MV-4-11 (cell line): Measurements from ENCODE around the gene GDF2.

Experiments used
- DNase-seq: peaks from one replicate; lab custom pipeline; 2025; lab: John Stamatoyannopoulos, UW

The GDF2 gene

DNA sequence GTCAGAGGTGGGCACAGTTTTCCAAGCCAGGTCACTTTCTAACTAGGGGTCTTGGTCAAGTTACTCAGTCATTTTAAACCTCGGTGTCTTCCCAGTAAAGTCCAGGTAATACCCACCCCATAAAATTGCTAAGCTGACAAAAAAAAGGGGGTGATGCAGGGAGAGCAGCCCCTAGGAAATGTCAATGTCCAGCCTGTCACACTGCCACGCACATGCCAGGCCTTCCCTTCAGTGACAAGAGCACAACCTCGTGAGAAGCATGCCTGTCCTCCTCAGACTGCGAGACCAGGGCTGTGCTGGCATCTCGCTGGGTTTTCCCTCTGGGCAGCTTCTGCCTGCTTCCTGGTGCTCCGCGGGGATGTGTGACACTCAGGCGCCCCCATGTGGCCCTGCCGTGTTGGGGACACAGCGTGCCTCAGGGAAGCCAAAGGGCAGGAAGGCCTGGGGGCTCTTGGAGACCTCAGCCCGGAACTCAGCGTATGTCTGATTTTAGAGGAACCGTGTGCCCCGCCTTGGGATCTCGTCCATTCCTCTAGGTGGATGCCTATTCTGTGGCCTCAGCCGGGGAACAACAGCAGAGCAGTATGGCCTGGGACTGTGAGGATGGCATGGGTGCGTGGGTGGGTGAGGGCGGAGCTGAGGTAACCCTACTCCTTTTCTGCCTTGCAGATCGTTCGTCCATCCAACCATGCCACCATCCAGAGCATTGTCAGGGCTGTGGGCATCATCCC is 10.2 kb upstream of the GDF2 start:
- DNase-seq, result peak; percentile 60

DNA sequence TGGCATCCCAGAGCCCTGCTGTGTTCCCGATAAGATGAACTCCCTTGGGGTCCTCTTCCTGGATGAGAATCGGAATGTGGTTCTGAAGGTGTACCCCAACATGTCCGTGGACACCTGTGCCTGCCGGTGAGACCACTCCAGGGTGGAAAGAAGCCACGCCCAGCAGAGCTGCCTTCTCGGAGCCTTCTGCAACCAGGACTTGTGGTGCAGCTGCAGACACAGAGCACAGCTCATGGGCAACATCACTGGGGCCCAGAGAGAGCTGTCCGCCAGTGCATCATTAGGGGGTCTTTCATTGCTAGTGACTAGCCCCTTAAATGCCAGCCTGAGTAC is 9.6 kb upstream of the GDF2 start:
- no peak for DNase-seq

DNA sequence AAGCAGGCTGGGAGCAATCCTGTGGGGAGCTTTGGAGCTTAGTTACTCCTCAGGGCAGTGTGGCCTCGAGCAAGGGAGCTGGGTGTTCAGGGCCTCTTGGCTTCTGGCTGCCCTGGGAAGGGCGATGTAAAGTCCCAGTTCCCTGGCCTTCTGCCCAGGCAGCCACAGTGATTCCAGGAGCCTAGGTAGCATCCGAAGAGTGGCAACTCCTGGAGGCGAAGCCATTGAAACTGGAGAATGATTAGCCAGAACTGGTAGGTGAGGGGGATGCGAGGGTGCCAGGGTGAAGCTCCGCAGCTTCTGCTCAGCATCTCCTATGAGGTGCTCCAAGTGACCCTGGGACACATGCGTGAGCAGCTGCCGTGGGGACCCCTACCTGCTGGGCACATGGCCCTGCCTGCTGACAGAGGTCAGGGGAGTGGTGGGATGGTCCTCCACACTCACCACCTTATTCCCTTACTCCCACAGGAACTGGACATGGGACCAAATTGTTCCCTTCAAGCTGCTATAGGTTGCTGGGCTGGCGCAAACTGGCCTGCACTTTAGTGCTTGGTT is 7.8 kb upstream of the GDF2 start:
- no peak for DNase-seq

DNA sequence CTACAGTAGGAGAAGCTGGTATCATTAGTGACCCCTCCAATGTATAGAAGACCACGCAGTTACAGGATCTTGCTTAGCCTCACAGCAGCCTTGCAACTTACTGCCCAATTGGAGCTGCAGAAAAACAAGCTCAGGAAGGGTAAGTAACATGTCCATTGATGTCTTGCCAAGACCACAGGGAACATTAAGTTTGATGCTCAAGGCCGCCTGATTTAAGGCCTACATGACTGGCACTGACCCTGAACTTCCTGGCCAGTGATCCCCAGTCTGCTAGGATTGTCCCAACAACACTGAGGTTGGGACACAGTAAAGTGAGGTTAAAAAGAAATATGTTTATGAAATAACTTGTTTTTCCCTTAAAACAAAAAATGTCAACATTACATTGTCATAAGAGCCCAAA is 6.8 kb upstream of the GDF2 start:
- DNase-seq, result no peak

DNA sequence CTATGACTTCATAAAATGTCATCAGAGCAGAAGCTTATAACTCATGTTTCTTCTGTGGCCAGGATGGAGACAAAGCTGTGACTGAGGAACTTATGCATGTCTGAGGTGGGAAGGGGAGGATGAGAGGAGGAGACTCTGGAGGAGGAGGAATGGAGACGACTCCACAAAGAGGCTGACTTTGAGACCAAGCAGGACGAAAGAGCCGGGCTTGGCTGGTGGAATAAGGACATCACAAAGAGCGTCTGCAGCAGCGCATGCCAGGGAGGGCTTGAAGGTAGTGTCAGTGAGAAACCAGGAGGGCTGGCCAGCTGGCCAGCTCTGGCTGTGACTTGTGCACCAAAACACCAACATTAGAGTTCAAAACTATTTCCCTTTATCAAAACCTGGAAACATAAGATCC is 6.1 kb upstream of the GDF2 start:
- DNase-seq, result no peak

DNA sequence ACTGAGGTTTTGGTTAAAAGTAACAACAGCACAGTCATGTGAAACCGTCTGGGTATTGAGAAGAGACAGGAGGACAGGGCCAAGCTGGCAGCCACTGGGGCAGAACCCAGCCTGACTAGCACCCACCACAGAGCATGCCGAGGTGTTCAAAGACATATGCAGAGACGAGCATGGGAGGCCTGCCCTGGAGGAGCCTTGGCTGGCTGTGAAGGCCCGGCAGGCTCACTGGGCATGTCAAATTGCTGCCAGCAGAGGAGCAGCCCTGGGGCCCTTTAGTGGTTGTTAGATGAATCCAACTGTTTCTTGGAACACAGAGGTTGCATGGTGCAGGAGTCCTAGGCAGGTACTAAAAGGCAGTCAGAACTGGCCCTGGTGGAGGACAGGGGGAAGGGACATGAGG is 5.0 kb upstream of the GDF2 start:
- no peak for DNase-seq

DNA sequence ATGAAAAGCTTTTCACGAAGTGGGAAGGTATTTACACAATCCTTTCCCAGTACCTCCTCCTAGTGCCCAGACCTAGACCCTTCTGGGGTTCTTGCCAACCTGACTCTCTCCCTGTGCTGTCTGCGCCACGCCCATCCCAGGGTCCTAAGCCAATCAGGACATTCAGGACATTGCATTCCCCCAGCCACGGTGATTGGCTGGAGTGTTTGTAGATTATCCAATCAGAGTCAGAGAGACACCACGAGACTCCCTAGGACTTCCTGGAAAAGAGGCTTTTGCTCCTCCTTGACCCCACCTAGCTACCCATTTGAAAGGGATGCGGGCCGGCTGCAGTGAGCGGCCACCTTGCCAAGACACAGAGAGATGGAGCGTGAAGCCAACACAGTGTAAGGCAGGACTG is 3.5 kb upstream of the GDF2 start:
- DNase-seq, result peak; percentile 4

DNA sequence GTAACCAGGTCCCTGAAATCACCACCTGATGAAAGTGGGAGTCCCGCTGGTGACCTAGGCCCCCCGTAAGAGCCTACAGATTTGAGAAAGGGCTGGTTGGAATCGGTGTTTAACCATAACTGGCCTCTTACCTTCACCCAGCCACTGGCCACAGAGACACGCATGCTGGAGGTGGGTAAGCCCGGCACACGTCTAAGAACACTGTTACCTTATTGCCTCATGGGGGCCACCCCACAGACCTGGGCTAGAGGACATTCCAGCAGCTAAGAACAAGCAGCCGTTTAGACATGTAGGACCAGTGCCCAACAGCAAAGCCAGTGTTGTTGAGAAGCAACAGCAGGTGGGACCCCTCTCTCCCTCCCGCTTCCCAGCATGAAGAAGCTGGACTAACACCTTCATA is 2.5 kb upstream of the GDF2 start:
- DNase-seq, result no peak

DNA sequence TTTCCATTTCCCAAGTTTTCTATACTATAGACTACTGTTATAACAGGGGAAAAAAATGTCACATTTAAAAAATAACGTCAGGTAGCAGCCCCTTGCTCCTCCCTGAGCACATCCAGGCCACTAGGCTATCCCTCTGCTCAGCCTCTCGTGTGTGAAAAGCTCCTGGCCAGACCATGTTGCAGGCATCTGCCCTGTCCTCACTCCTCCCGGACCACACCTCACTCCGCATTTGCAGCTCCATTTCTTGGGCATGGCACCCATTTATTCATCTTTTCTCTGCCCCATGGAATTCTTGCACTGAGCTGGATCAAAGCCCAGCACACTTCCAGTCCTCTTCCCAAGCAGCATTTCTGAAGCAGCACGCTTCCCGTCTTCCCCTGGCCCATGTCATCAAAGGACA is 1.4 kb upstream of the GDF2 start:
- no peak for DNase-seq

DNA sequence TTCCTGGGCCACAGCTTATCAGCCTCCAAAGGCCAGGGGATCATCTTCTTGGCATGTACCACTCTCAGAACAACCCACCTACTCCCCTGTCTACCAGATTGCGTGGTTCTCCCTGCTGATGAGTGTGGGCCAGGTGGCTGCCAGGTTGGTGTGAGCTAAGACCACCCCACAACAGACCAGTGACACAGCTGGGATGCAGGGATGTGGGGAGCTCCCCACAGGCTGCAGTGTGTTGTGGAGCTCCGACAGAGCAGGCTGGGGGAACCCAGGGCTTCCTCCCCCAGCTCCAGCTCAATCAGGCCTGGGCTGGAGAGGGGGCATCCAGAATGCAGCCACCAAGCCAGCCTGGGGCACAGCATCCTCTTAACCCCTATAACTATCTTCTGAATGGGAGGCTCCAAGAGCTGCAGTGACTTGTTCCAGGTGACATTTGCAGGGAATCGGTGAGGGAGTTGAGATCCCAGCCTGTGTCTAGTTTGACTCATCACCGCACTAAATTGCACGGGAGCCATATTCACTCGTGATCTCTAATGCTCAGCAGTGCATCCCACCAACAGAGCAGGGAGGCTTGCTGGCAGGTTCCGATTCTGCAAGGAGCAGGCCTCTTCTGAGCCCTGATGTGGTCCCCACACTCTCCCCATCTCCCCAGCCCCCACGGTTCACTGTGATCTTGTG is 596 bp upstream of the GDF2 start:
- DNase-seq, result no peak

DNA sequence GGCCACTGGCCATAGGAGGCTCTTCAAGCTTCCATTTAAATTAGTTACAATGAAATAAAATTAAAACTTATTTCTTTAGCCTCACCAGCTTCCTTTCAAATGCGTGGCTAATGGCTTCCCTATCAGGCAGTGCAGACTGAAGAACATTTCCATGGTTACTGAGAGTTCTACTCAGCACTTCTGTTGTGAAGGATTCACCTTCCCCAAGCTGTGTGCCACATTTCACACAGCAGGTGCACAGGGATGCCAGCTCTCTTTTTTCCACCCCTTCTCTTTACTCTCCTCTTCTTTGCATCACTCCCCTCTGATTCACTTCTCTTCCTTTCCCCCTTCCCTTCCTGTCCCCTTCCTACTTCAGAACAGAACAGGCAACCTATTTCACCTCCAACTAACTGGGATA is 833 bp downstream of the GDF2 start:
- DNase-seq, result no peak

DNA sequence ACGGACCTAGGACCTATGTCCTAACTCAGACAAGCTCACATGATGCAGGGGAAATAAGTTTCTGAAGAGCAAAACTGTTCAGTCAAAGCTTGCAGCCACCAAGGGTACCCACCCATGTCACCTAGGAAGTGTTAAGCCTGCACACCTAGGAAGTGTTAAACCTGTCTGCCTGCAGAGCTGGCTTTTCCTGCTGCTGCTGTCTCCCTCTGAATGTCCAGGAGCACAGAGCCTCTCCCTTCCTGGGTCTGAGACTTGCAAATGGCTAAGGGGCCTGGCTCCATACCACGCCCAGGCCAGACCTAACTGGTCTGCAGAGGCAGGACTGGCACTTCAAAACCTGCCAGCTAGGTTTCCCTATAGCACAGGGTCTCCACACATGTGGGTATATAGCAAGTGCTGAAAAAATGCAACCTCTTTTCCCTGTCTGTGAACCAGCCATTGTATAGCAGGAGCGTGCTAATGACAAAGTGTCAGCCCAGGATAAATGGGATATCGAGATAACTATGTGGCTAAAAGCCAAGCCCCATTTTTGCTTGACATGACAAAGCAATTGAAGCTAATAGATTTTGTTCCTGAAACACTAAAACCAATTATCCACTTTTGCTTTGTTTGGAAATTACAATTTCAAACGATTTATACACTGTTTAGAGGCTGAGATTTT is 1.5 kb downstream of the GDF2 start:
- DNase-seq, result no peak

DNA sequence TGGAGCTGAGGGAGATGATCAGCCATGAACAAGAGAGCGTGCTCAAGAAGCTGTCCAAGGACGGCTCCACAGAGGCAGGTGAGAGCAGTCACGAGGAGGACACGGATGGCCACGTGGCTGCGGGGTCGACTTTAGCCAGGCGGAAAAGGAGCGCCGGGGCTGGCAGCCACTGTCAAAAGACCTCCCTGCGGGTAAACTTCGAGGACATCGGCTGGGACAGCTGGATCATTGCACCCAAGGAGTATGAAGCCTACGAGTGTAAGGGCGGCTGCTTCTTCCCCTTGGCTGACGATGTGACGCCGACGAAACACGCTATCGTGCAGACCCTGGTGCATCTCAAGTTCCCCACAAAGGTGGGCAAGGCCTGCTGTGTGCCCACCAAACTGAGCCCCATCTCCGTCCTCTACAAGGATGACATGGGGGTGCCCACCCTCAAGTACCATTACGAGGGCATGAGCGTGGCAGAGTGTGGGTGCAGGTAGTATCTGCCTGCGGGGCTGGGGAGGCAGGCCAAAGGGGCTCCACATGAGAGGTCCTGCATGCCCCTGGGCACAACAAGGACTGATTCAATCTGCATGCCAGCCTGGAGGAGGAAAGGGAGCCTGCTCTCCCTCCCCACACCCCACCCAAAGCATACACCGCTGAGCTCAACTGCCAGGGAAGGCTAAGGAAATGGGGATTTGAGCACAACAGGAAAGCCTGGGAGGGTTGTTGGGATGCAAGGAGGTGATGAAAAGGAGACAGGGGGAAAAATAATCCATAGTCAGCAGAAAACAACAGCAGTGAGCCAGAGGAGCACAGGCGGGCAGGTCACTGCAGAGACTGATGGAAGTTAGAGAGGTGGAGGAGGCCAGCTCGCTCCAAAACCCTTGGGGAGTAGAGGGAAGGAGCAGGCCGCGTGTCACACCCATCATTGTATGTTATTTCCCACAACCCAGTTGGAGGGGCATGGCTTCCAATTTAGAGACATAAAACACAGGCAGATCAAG is 3.3 kb downstream of the GDF2 start:
- no peak for DNase-seq

DNA sequence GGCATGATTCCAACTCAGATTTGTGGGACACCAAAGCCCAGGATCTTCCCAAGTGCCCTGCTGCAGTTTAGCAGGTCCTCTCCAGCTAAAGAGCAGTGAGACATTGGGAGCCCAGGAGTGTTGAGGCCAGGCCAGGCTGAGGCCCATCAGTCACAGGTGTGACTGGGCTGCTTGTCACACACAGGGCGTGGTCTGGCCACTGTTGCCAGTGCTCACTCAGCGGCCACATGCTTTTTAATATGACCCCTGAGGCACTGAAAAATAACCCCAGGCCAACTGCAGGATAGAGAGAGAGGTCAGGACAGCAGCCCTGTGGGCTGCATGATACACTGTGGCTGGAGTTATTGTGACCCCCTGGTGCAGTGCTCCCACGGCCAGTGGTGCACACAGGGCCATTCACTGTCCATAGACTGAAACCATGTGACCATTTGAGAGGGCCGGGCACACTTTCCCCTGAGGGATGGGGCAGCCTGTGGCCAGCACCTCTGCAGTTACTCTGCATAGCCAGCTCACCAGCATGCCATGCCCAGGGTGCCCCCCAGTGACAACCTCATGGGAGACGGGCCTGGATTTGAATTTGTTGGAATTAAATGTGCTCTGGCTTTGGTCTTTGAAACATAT is 4.2 kb downstream of the GDF2 start:
- DNase-seq, result no peak

DNA sequence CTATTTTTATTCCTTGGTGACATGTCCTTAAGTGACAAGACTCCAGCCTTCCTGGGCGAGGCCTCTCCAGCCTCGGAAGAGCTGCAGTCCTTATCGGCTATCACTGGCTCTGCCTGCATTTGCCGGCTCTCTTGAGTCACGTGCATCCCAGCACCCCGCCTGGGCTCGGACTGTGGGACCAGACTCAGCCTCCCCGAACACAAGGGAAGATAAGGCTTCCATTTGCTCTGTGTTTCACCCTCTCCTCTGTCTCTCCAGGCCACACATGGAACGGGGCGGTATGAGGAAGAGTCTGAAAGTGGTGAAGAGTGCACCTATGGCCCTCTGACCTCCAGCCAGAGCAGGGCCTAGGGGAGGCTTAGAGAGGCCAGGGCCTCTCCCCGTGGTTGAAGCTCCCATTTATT is 4.7 kb downstream of the GDF2 start:
- DNase-seq, result no peak

DNA sequence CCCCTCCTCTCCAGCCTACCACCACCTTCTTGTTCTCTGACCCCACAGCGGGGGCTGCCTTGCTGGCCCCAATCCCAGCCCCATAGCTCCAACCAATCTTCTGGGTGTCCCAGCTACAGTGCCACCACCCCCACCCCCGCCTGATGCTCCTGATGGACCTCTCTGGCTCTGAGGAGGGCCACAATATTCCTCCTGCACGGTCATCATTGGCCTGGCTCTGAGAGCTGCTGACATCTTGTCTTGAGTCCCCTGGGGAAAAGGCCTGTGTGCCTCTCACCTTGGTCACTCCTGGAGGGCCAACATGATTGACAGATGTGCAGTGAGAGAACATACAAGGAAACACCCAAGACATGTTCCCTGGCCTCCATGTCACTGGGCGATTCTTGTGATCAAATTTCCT is 7.6 kb downstream of the GDF2 start:
- DNase-seq, result no peak

DNA sequence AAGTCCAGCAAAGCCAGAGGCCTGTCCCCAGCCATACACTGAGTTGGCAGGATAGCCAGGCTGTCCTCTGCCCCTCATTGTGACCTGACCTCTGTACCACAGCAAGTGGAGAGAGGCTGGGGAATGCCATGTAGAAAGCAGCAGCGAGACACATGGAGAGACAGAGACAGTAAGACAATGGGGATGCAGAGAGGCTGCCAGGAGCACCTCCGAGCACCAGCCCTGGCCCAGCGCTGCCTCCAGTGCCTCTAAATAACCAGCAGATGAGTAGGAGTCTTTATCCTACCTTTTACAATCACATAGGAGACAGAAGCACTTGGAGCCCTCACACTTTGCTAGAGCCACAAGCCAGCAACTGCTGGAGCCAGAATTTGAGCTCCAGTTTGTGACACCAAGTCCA is 8.1 kb downstream of the GDF2 start:
- no peak for DNase-seq

DNA sequence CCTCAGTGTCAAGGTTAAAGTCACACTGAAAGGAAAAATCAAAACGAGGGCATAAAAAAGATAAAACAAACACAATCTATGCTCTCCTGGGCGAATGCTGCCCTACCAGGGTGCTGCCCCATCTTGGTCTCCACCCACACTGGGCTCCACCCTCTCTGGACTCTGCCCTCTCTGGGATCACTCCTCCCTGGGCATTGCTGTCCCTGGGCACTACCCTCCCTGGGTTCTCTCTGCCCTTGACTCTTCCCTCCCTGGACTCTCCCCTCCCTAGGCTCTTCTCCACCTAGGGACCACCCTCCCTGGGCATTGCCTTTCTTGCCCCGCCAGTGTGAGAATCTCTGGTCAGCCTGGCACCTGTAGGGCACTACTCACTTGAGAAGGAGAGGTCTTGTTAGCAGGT is 8.6 kb downstream of the GDF2 start:
- DNase-seq, result no peak

DNA sequence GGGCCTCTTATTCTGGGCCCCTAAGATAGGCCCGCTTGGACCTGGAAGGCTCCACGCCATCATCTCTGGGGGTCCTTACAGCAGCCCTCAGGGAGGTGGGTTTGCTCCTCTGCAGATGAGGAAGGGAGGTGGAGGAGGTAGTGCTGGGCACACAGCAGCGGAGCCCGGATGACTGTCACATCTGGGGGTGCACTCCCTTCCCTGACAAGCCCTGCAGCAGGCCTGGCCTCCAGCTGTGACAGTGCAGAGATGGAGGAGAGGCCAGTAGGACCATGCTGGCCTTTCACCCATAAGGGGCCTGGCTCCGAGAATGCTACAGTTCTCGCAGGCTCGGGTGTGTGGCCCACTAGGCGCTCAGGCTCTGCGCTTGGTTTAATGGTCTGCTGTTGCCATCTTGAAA is 9.2 kb downstream of the GDF2 start:
- DNase-seq, result no peak

DNA sequence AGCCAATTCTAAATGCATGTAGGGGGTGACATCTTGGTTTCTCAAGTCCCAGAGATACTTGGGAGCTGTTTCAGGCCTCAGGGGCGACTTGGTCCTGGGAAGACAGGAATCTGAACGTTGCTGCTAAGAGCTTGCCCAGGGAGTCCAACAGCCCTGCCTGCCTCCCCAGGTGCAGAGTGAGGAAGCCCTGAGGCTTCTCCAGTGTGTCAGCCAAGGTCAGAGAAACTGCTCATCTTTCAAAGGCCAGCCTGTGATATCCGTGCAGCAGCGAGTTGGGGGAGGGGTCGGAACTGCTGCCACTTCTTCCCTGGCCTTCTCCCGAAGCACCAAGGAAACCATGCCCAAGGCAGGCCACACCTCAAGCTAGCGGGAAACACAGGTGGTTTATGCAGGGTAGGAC is 9.7 kb downstream of the GDF2 start:
- DNase-seq, result no peak

DNA sequence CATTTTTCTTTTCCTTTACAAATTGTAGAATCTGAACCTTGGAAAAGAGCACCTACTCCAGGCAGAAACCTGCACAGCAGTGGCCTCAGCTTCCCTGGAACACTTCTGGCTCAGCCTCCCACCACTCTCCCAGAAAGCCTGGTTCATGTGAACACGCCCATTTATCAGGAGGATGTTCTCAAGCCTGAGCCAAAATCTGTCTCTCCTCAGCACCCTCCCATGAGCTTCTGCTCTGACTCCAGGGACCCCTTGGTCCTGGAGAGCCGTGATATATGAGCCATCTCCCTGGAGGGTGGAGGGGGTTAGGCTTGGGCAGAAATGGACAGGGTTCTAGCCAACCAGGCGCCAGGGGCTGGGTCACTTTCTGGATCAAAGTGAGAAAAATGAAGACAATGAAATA is 10.1 kb downstream of the GDF2 start:
- no peak for DNase-seq

DNA sequence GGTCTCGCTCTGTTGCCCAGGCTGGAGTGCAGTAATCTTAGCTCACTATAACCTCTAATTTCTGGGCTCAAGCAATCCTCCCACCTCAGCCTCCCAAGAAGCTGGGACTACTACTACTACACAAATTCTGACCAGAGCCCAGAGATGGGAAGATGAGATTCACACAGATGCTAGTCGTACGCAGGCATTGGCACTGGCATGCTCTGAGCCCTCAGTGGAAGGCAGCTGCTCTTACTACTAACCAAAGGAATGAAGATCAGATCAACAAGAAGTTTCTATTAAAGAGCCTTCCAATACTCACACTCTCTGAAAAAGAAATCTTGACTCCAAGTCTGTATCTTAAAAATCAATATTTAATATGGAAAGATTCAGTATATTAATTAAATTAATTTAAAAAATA is 10.7 kb downstream of the GDF2 start:
- DNase-seq, result no peak
